ENCODE data around the gene RNF222. TPM values are rescaled to one million over a fixed set of nuclear protein-coding genes. Genes with fewer than 3 reads are reported as not detected.

The RNF222 gene
- total and polyA plus RNA-seq, 9 donors, result not detected

DNA sequence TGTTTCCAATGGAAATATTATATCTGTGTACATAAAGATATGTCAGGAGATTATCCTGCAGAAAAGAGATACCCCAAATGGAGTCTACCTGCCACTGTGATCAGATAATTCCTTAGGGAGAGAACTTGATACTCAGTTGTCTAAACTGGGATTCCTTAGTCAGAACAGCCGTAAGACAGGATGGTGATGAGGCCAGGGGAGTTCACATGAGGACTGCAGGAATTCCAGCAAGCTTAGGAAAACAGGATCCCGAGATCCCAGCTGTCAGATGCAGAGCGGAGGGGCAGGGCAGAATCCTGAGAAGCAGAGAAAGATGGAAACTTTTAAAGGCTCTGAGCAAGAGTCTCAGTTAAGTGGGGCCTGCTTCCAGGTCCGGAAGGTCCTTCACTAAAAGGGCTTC lies 25.8 kb downstream of the RNF222 start:
- no peak overlapping the region for H3K27ac ChIP-seq
- no peak for DNase-seq

DNA sequence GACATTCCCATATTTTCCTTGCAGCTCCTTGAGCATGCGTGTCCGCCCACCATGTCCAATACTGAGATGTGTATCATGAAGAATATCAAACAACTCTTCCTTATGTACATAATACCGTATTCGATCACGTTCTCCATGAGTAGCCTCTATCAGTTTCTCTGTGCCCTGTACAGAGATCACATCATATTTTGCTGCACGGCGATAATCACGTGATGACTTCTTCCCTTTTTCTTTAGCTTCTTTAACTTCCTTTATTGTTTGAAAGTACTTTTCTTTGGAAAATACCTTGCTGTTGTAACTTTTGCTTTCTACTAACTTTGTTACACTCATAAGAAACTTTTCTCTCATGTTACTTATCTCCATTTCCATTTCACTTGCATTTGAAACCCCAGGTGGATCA lies 27.7 kb downstream of the RNF222 start:
- TF ChIP-seq EP300 (IDR thresholded peaks at IDR 0.05), result no peak
- no peak for TF ChIP-seq POLR2A (IDR thresholded peaks at IDR 0.05)
- TF ChIP-seq, protein P1, sequence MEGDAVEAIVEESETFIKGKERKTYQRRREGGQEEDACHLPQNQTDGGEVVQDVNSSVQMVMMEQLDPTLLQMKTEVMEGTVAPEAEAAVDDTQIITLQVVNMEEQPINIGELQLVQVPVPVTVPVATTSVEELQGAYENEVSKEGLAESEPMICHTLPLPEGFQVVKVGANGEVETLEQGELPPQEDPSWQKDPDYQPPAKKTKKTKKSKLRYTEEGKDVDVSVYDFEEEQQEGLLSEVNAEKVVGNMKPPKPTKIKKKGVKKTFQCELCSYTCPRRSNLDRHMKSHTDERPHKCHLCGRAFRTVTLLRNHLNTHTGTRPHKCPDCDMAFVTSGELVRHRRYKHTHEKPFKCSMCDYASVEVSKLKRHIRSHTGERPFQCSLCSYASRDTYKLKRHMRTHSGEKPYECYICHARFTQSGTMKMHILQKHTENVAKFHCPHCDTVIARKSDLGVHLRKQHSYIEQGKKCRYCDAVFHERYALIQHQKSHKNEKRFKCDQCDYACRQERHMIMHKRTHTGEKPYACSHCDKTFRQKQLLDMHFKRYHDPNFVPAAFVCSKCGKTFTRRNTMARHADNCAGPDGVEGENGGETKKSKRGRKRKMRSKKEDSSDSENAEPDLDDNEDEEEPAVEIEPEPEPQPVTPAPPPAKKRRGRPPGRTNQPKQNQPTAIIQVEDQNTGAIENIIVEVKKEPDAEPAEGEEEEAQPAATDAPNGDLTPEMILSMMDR (IDR thresholded peaks at IDR 0.05), result no peak
- no peak overlapping the region for H3K4me3 ChIP-seq
- 92 to 95% (median 94%) methylated on average over 8 of the region's 8 CpGs for WGBS, 3 donors
- intact Hi-C loops (cut with DNase I), result no loop called here
- H3K4me1 ChIP-seq (ENCODE audit: insufficient read depth), result peaks cover 2% of the 10 kb centered on the region
- H3K9me3 ChIP-seq, result no peaks in the 10 kb centered on the region
- H3K36me3 ChIP-seq, result no peaks in the 10 kb centered on the region
- H3K27ac ChIP-seq, result no peak overlapping the region
- no peaks in the 10 kb centered on the region for H3K27me3 ChIP-seq
- no peak for DNase-seq

More for the DNA sequence above, 25.8 kb downstream of the RNF222 start:
- intact Hi-C loops (cut with DNase I), result no loop called here
- no peak overlapping the region for H3K4me3 ChIP-seq
- TF ChIP-seq POLR2A (IDR thresholded peaks at IDR 0.05), result no peak
- TF ChIP-seq, protein P1 (IDR thresholded peaks at IDR 0.05), result no peak
- TF ChIP-seq EP300 (IDR thresholded peaks at IDR 0.05), result no peak
- H3K4me1 ChIP-seq (ENCODE audit: insufficient read depth), result peaks cover 8% of the 10 kb centered on the region
- WGBS, 3 donors, result 59 to 65% (median 64%) methylated on average over 4 of the region's 4 CpGs
- H3K36me3 ChIP-seq, result no peaks in the 10 kb centered on the region
- no peaks in the 10 kb centered on the region for H3K27me3 ChIP-seq
- H3K9me3 ChIP-seq, result no peaks in the 10 kb centered on the region

DNA sequence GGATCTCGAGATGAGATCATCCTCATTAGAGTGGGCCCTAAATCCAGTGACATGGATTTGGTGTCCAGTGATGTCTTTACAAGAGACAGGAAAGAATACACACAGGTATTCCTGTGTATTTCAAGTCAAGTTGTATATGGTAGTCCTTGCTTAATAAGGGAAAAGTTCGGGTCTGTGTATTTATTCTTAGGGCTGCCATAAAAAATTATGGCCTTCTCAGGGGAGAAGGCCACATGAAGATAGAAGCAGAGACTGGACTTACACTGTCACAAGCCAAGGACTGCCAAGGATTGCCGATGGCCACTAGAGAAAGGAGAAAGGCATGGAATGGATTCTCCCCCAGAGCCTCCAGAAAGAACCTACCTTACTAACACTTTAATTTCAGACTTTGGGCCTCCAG lies 29.4 kb downstream of the RNF222 start:
- H3K4me1 ChIP-seq (ENCODE audit: insufficient read depth), result no peaks in the 10 kb centered on the region
- TF ChIP-seq EP300 (IDR thresholded peaks at IDR 0.05), result no peak
- TF ChIP-seq, protein P1 (IDR thresholded peaks at IDR 0.05), result no peak
- no peak for TF ChIP-seq POLR2A (IDR thresholded peaks at IDR 0.05)
- no peaks in the 10 kb centered on the region for H3K9me3 ChIP-seq
- no peak for DNase-seq
- no peak overlapping the region for H3K4me3 ChIP-seq
- H3K36me3 ChIP-seq, result no peaks in the 10 kb centered on the region
- WGBS, 3 donors, result 76 to 94% (median 93%) methylated on average over 3 of the region's 3 CpGs
- intact Hi-C loops (cut with DNase I), result no loop called here
- H3K27me3 ChIP-seq, result no peaks in the 10 kb centered on the region
- no peak overlapping the region for H3K27ac ChIP-seq

DNA sequence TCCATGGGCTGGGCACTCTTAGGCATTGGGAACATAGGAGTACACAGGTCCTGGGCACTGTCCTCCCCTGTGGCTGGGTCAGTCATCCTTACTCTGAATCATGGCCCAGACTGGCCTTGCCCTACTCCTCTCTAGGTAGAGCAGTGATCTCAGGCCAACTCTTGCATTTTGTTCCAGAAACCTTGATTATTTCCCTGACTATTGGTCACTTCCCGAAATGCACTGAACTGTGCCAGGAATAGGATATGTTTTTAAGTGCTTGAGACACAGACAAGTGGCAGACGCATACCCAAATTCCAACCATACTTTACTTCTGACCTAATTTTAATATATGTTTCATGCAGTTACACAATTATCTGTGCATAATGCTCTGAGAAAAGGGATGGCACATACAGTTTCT lies 31.4 kb downstream of the RNF222 start:
- Histone ChIP-seq H3K27ac (no peak overlapping the region), H3K36me3 (no peaks in the 10 kb centered on the region), H3K4me1 (ENCODE audit: insufficient read depth) (no peaks in the 10 kb centered on the region), H3K27me3 (no peaks in the 10 kb centered on the region), H3K9me3 (no peaks in the 10 kb centered on the region), H3K4me3 (no peak overlapping the region)
- TF ChIP-seq EP300 (IDR thresholded peaks at IDR 0.05) (peak; percentile 49), POLR2A (IDR thresholded peaks at IDR 0.05) (no peak)
- TF ChIP-seq, protein P1 (IDR thresholded peaks at IDR 0.05), result no peak
- WGBS, 3 donors, result 52 to 68% (median 67%) methylated on average over 2 of the region's 2 CpGs
- no peak for DNase-seq
- intact Hi-C loops (cut with DNase I), result no loop called here

Data from ovary (tissue), 9 donors.